Osteocyte (in vitro differentiated cells): Measurements from ENCODE around the gene ZDHHC19. TPM values are rescaled to one million over a fixed set of nuclear protein-coding genes. Genes with fewer than 3 reads are reported as not detected.

Source experiments
- DNase-seq: peaks from one replicate; pipeline ENCODE4 v3.0.0; 2021; ENCODE audit warnings: mixed read lengths; ENCODE audit not compliant: unreplicated experiment; ENCODE audit errors: extremely low spot score
- H3K27ac Mint-ChIP-seq: one replicate; pipeline ENCODE4 v1.8.0; 2021; ENCODE audit warnings: mild to moderate bottlenecking, mixed read lengths; ENCODE audit not compliant: unreplicated experiment
- H3K27me3 Mint-ChIP-seq: one replicate; pipeline ENCODE4 v1.8.0; 2021; ENCODE audit warnings: mixed read lengths; ENCODE audit not compliant: unreplicated experiment
- H3K36me3 Mint-ChIP-seq: one replicate; pipeline ENCODE4 v1.8.0; 2021; ENCODE audit warnings: mixed read lengths; ENCODE audit not compliant: unreplicated experiment
- H3K4me1 Mint-ChIP-seq: one replicate; pipeline ENCODE4 v1.8.0; 2021; ENCODE audit warnings: mixed read lengths; ENCODE audit not compliant: unreplicated experiment
- H3K4me3 Mint-ChIP-seq: one replicate; pipeline ENCODE4 v1.8.0; 2021; ENCODE audit warnings: mild to moderate bottlenecking, moderate library complexity, mixed read lengths; ENCODE audit not compliant: unreplicated experiment
- H3K9me3 Mint-ChIP-seq: one replicate; pipeline ENCODE4 v1.8.0; 2021; ENCODE audit warnings: mixed read lengths; ENCODE audit not compliant: unreplicated experiment
- total RNA-seq: library from RNA; stranded (reverse); gene quantifications from 2 replicates; pipeline ENCODE4 v1.2.1, GENCODE V29; 2021
- TF ChIP-seq, protein P1 (sequence below): fragments of 200-600 bp; sonication (generic); IDR thresholded peaks from 2 replicates; pipeline ENCODE4 v1.5.0; 2021; ENCODE audit warnings: antibody characterized with exemption, mild to moderate bottlenecking, moderate library complexity

ZDHHC19 gene
- total RNA-seq, 1 donor from 2014 or later: not detected

DNA sequence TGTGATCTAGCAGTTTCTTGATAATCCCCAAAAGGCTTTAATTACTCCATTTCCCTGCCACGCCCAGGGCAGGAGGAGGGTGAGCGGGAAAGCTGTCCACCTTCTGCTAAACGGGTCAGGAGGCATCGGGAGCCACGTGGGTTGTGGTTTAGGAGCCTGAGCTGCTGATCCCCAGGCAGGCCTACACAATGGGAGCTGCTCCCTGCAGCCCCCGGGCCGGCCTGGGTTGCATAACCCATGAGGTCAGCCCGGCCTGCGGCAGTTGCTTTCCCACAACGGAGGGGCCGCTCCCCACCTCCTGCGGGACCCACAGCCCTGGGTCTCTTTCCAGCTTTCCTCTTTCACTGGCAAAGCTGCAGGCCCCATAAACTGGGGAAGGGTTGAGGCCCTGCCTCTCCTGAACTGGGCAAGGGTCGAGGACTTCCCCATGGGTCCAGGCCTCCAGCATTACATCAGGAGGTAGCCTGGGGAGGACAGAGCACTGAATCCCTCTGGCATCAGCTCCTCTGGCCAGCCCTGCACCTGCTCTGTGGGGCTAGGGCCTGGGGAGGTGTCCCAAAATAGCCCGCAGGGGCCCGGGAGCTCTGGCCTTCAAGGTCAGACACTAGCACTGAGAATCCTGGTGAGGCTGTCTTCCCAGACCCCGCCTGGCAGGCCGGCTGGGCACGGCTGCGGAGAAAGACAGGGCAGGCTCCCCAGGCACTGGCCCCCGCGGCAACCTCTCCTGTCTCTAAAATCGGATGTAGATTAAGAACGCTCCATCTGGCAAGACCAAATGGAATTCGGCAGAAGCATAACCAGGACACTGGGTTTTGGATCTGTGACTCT is 47.3 kb downstream of the ZDHHC19 start:
- TF ChIP-seq, protein P1, sequence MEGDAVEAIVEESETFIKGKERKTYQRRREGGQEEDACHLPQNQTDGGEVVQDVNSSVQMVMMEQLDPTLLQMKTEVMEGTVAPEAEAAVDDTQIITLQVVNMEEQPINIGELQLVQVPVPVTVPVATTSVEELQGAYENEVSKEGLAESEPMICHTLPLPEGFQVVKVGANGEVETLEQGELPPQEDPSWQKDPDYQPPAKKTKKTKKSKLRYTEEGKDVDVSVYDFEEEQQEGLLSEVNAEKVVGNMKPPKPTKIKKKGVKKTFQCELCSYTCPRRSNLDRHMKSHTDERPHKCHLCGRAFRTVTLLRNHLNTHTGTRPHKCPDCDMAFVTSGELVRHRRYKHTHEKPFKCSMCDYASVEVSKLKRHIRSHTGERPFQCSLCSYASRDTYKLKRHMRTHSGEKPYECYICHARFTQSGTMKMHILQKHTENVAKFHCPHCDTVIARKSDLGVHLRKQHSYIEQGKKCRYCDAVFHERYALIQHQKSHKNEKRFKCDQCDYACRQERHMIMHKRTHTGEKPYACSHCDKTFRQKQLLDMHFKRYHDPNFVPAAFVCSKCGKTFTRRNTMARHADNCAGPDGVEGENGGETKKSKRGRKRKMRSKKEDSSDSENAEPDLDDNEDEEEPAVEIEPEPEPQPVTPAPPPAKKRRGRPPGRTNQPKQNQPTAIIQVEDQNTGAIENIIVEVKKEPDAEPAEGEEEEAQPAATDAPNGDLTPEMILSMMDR: no peak

DNA sequence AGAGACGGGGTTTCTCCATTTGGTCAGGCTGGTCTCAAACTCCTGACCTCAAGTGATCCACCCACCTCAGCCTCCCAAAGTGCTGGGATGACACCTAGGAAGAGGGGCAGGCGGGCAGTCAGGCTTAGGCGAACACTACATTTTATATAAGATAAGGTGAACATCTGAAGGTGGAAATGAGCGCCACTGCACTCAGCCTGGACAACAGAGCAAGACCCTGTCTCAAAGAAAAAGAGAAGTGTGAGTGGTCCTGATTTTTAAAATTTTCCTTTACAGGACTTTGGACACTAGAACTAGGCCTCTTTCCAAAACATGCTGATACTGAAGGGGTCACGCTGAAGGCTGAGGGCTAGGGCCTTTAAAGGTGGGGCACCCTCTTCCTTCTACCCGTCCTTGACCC is 48.0 kb downstream of the ZDHHC19 start:
- H3K9me3 Mint-ChIP-seq: no peaks in the 10 kb centered on the region
- DNase-seq: no peak
- TF ChIP-seq, protein P1: no peak
- no peaks in the 10 kb centered on the region for H3K4me1 Mint-ChIP-seq
- H3K36me3 Mint-ChIP-seq: no peaks in the 10 kb centered on the region
- no peaks in the 10 kb centered on the region for H3K27me3 Mint-ChIP-seq
- H3K27ac Mint-ChIP-seq: no peak overlapping the region
- no peak overlapping the region for H3K4me3 Mint-ChIP-seq

More for the DNA sequence above, 47.3 kb downstream of the ZDHHC19 start:
- Mint-ChIP-seq H3K4me3 (no peak overlapping the region), H3K27me3 (no peaks in the 10 kb centered on the region), H3K4me1 (no peaks in the 10 kb centered on the region), H3K27ac (no peak overlapping the region), H3K9me3 (no peaks in the 10 kb centered on the region), H3K36me3 (no peaks in the 10 kb centered on the region)
- no peak for DNase-seq

DNA sequence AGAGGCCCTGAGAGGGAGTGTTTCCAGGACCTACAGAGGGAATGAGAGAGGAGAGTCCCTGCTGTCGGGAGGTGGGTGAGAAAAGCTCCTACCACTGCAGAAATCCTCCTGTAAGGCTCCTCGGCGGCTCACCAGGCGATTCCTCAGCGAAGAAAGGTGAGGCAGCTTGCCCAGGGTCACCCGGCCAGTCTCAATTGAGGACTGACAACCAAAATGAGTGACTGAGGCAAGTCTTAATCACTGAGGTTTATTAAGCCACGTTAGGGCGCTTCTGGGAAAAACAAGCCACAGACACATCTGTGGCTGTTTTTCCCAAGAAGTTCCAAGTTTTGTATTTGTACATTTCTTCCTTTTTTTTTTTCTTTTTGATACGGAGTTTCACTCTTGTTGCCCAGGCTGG is 48.5 kb downstream of the ZDHHC19 start:
- no peak for DNase-seq
- H3K9me3 Mint-ChIP-seq: no peaks in the 10 kb centered on the region
- no peaks in the 10 kb centered on the region for H3K4me1 Mint-ChIP-seq
- H3K36me3 Mint-ChIP-seq: no peaks in the 10 kb centered on the region
- H3K27ac Mint-ChIP-seq: no peak overlapping the region
- TF ChIP-seq, protein P1: no peak
- H3K4me3 Mint-ChIP-seq: no peak overlapping the region
- H3K27me3 Mint-ChIP-seq: peaks cover under 1% of the 10 kb centered on the region

- DNase-seq: no peak
- Mint-ChIP-seq H3K4me1 (no peaks in the 10 kb centered on the region), H3K27ac (no peak overlapping the region), H3K4me3 (no peak overlapping the region), H3K9me3 (no peaks in the 10 kb centered on the region), H3K36me3 (no peaks in the 10 kb centered on the region), H3K27me3 (peaks cover 12% of the 10 kb centered on the region)
- TF ChIP-seq, protein P1: no peak
Measured at GRCh38 chr3:196159952-196160804, 51.0 kb downstream of the ZDHHC19 start.

DNA sequence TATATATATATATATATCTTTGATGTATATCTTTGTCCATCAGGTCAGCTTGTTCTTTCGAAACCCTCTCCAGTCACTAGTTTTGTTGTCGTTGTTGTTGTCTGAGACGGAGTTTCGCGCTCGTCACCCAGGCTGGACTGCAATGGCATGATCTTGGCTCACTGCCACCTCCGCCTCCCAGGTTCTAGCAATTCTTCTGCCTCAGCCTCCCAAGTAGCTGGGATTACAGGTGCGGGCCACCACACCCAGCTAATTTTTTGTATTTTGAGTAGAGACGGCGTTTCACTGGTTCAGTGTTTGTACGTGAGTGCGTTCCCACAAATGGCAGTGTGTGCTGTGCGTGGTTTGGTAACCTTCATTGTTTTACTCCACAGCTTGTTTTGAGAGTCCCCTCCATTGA is 51.7 kb downstream of the ZDHHC19 start:
- no peaks in the 10 kb centered on the region for H3K36me3 Mint-ChIP-seq

More for the DNA sequence above, 51.7 kb downstream of the ZDHHC19 start:
- no peak overlapping the region for H3K27ac Mint-ChIP-seq
- peaks cover 12% of the 10 kb centered on the region for H3K27me3 Mint-ChIP-seq
- no peaks in the 10 kb centered on the region for H3K9me3 Mint-ChIP-seq
- no peak for DNase-seq
- TF ChIP-seq, protein P1: no peak
- H3K4me3 Mint-ChIP-seq: no peak overlapping the region
- H3K4me1 Mint-ChIP-seq: no peaks in the 10 kb centered on the region
